NOMO-1 treated with dmso at 0.1 percent for 144 hours (cell line): ENCODE results near the gene NLN.
"Not testable (repeated sequence)": the region's sequence is repeated elsewhere in the genome, so short reads cannot be mapped to it uniquely, and the experiment has no call there.

ENCODE experiments used
- DNase-seq: peaks from one replicate; lab custom pipeline; 2025; ENCODE audit not compliant: unreplicated experiment; lab: John Stamatoyannopoulos, UW

NLN gene

GRCh38 chr5:65771266-65771665, 49.3 kb downstream of the NLN start:
- DNase-seq = no peak

GRCh38 chr5:65772963-65773362, 51.0 kb downstream of the NLN start:
- not testable (repeated sequence) for DNase-seq

- DNase-seq = no peak
Measured at GRCh38 chr5:65774346-65774745, 52.3 kb downstream of the NLN start.

GRCh38 chr5:65775476-65775875, 53.5 kb downstream of the NLN start:
- DNase-seq = no peak

GRCh38 chr5:65776441-65777141, 54.6 kb downstream of the NLN start:
- DNase-seq = no peak

GRCh38 chr5:65778126-65778525, 56.1 kb downstream of the NLN start:
- DNase-seq = no peak

- no peak for DNase-seq
Measured at GRCh38 chr5:65779643-65780042, 57.6 kb downstream of the NLN start.

- DNase-seq = not testable (repeated sequence)
Measured at GRCh38 chr5:65788296-65788695, 66.3 kb downstream of the NLN start.

- DNase-seq = no peak
Measured at GRCh38 chr5:65790371-65791163, 68.6 kb downstream of the NLN start.

- DNase-seq = no peak
Measured at GRCh38 chr5:65791712-65792673, 70.0 kb downstream of the NLN start.

- no peak for DNase-seq
Measured at GRCh38 chr5:65796269-65796668, 74.3 kb downstream of the NLN start.

GRCh38 chr5:65796751-65797316, 74.8 kb downstream of the NLN start:
- DNase-seq = no peak

GRCh38 chr5:65797481-65797880, 75.5 kb downstream of the NLN start:
- no peak for DNase-seq

- DNase-seq = no peak
Measured at GRCh38 chr5:65799857-65800256, 77.9 kb downstream of the NLN start.

- no peak for DNase-seq
Measured at GRCh38 chr5:65800775-65801174, 78.8 kb downstream of the NLN start.

- DNase-seq = no peak
Measured at GRCh38 chr5:65801352-65801783, 79.4 kb downstream of the NLN start.

- DNase-seq = no peak
Measured at GRCh38 chr5:65802080-65802479, 80.1 kb downstream of the NLN start.

- no peak for DNase-seq
Measured at GRCh38 chr5:65802820-65803219, 80.8 kb downstream of the NLN start.

- DNase-seq = no peak
Measured at GRCh38 chr5:65803699-65804391, 81.8 kb downstream of the NLN start.

GRCh38 chr5:65805089-65805488, 83.1 kb downstream of the NLN start:
- DNase-seq = no peak
